Fibroblast of lung (primary cell): Measurements from ENCODE around the gene ANKRD52.

ENCODE experiments used
- CTCF ChIP-seq, 2 donors: IDR thresholded peaks in 1 of 2; conservative IDR thresholded peaks in 1 of 2; 1 replicate in 1 of 2; 2 replicates in 1 of 2; pipeline ENCODE4 v1.5.1; 2011 to 2012; ENCODE audit warnings: low read length in 2 of 2, control low read depth in 1 of 2, inconsistent platforms in 1 of 2, low read depth in 1 of 2, mild to moderate bottlenecking in 1 of 2
- EZH2 ChIP-seq: IDR thresholded peaks from 2 replicates; pipeline ENCODE4 v1.5.1; 2012; ENCODE audit warnings: low read length, control low read depth, mild to moderate bottlenecking; ENCODE audit errors: missing control alignments

GRCh38 chr12:56286044-56286830, 28.1 kb upstream of the ANKRD52 start:
- TF ChIP-seq CTCF (conservative IDR thresholded peaks at IDR 0.05 in 1 of 2, IDR thresholded peaks at IDR 0.05 in 1 of 2; ENCODE audit: low read depth in 1 of 2, low read length in 2 of 2) (no peak), EZH2 (no peak)
